Measurements from ENCODE around the gene BEAN1.
A peak's percentile ranks its signal among the peaks of the same experiment; 100 is the strongest.

The BEAN1 gene

DNA sequence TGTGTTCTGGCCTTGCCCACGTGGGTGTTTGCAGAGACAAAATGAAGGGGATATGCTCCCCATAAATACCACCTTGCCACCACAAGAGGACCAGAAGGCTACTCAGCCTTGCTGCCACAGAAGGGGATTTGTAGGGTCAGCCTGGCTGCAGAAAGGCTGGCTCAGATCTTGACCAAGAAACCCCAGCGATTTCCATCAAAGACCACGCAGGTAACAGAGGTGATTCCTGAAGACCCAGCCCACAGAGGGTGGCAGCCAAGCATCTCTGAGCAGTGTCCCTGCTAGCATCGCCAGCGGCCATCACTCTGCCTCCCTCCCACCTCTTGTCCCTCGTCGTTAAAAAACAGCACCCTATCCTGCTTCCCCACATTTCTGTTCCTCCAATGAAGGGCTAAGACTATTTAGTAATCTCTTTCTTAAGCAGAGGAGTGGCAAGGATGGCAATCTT is 54.9 kb downstream of the BEAN1 start:
- no peak for ATAC-seq (replicated peaks)
- no peak overlapping the region for H3K27ac Mint-ChIP-seq
- H3K36me3 Mint-ChIP-seq = no peaks in the 10 kb centered on the region
- peaks cover 30 to 41% of the 10 kb centered on the region in 2 donors for H3K4me1 Mint-ChIP-seq
- H3K4me3 Mint-ChIP-seq = no peak overlapping the region
- H3K9me3 Mint-ChIP-seq = no peaks in the 10 kb centered on the region
- peaks cover 11 to 28% of the 10 kb centered on the region in 2 donors for H3K27me3 Mint-ChIP-seq
- DNase-seq = no peak

- Mint-ChIP-seq H3K27ac (no peak overlapping the region), H3K36me3 (no peaks in the 10 kb centered on the region), H3K4me3 (no peak overlapping the region), H3K9me3 (peaks cover 0 to 1% of the 10 kb centered on the region in 2 donors), H3K27me3 (peaks cover 6 to 19% of the 10 kb centered on the region in 2 donors), H3K4me1 (peaks cover 21 to 33% of the 10 kb centered on the region in 2 donors)
- ATAC-seq (replicated peaks) (peak; percentile 86 to 91), DNase-seq (peak; percentile 48)
Measured at GRCh38 chr16:66483689-66484452, 56.8 kb downstream of the BEAN1 start.

DNA sequence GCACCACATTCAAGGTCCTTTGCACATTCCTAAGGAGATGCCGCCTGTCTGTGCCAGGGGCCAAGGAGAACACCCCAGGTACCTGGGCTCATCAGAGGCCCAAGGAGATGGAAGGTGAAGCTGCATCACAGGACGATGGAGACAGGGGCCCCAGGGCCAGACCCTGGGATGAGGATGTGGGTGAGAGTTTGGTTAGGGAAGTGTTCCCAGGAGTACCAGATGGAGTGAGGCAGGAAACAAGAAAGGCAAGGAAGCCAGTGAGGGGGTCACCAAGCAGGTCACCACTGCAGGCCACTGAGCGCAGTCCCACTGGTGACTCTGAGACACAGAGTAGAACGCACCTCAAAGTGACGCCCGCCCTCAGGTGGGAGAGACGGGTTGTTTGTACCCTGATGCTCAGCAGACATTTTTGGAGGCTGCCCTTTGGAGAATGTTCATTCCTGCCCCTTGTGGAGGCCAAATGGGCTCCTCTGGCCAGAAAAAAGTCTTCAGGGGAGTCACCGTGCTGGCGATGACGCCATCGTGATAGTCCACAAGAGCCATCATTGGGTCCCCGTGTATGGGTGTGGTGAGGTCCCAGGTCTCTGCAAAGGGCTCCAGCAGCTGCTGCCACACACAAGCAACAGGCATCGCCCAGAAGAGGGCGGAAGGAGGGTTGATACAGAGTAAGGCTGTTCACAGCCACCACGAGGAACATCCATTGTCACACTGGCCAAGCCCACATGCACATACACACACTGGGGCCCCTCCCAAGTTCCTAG is 57.5 kb downstream of the BEAN1 start:
- no peaks in the 10 kb centered on the region for H3K36me3 Mint-ChIP-seq
- peaks cover 0 to 1% of the 10 kb centered on the region in 2 donors for H3K9me3 Mint-ChIP-seq
- H3K27ac Mint-ChIP-seq = no peak overlapping the region
- peaks cover 18 to 29% of the 10 kb centered on the region in 2 donors for H3K4me1 Mint-ChIP-seq
- peaks cover 6 to 19% of the 10 kb centered on the region in 2 donors for H3K27me3 Mint-ChIP-seq
- no peak for ATAC-seq (replicated peaks)
- H3K4me3 Mint-ChIP-seq = no peak overlapping the region
- no peak for DNase-seq

GRCh38 chr16:66485376-66485775 is 58.3 kb downstream of the BEAN1 start:
- no peak for ATAC-seq (replicated peaks)
- Mint-ChIP-seq H3K4me1 (peaks cover 19 to 30% of the 10 kb centered on the region in 2 donors), H3K27me3 (peaks cover 7 to 14% of the 10 kb centered on the region in 2 donors), H3K4me3 (no peak overlapping the region), H3K36me3 (no peaks in the 10 kb centered on the region), H3K9me3 (peaks cover 0 to 1% of the 10 kb centered on the region in 2 donors), H3K27ac (no peak overlapping the region)
- no peak for DNase-seq

- H3K9me3 Mint-ChIP-seq = peaks cover 0 to 1% of the 10 kb centered on the region in 2 donors
- no peak for DNase-seq
- H3K4me3 Mint-ChIP-seq = no peak overlapping the region
- H3K36me3 Mint-ChIP-seq = no peaks in the 10 kb centered on the region
- ATAC-seq (replicated peaks) = no peak
- peaks cover 9 to 10% of the 10 kb centered on the region in 2 donors for H3K27me3 Mint-ChIP-seq
- no peak overlapping the region for H3K27ac Mint-ChIP-seq
- peaks cover 28 to 39% of the 10 kb centered on the region in 2 donors for H3K4me1 Mint-ChIP-seq
Measured at GRCh38 chr16:66486199-66486772, 59.2 kb downstream of the BEAN1 start.

DNA sequence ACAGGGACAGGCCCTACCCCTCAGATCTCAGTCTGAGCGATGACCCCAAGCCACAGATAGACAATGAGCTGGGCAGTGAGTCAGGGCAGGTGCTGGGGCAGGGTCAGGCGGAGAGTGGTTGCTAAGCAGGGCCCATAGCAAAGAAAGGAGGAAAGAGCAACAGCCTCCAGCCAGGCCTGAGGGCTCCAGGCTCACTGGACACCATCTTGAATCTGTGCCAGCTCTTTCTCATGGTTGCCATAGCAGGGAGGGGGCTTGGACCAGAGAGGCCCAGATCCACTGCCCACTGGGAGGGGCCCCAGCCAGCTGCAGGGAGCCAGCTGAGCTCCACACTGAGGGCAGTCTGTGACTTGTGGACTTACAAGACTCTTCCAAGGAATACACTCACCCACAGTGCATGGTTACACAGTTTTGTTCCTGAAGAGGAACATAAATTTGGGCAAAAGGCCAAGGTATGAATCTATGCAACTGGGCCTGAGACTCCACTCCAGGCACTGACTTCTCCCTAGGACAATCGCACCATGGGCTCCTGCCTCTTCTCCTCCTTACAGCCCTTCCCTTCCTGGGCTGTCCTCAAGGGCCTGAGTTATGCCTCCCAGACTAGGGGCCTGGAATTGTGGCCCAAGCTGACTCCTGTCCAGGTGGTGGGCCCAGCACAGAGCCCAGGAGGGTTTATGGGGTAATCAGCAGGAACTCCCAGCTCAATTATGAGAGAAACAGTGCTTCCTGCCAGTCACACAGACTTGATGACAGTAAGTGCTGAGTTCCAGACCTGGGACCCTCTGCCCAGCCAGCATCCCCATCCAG is 59.9 kb downstream of the BEAN1 start:
- ATAC-seq (replicated peaks) (no peak), DNase-seq (no peak)
- no peak overlapping the region for H3K27ac Mint-ChIP-seq

GRCh38 chr16:66487580-66488275 is 60.6 kb downstream of the BEAN1 start:
- H3K36me3 Mint-ChIP-seq = no peaks in the 10 kb centered on the region
- no peak for DNase-seq
- no peak overlapping the region for H3K4me3 Mint-ChIP-seq
- ATAC-seq (replicated peaks) = no peak
- H3K4me1 Mint-ChIP-seq = peaks cover 34 to 44% of the 10 kb centered on the region in 2 donors
- peaks cover 0 to 1% of the 10 kb centered on the region in 2 donors for H3K9me3 Mint-ChIP-seq
- H3K27ac Mint-ChIP-seq = peak overlapping the region; percentile 28
- peaks cover 13 to 17% of the 10 kb centered on the region in 2 donors for H3K27me3 Mint-ChIP-seq

More for the DNA sequence above, 59.9 kb downstream of the BEAN1 start:
- Mint-ChIP-seq H3K4me1 (peaks cover 33 to 44% of the 10 kb centered on the region in 2 donors), H3K27me3 (peaks cover 13 to 14% of the 10 kb centered on the region in 2 donors), H3K4me3 (no peak overlapping the region), H3K36me3 (no peaks in the 10 kb centered on the region), H3K9me3 (peaks cover 0 to 1% of the 10 kb centered on the region in 2 donors)

GRCh38 chr16:66488505-66488904 is 61.4 kb downstream of the BEAN1 start:
- Mint-ChIP-seq H3K27ac (no peak overlapping the region), H3K4me3 (no peak overlapping the region), H3K9me3 (peaks cover 0 to 1% of the 10 kb centered on the region in 2 donors), H3K27me3 (peaks cover 13 to 25% of the 10 kb centered on the region in 2 donors), H3K36me3 (no peaks in the 10 kb centered on the region), H3K4me1 (peaks cover 28 to 37% of the 10 kb centered on the region in 2 donors)
- ATAC-seq (replicated peaks) (no peak), DNase-seq (no peak)

GRCh38 chr16:66489385-66489784 is 62.3 kb downstream of the BEAN1 start:
- Mint-ChIP-seq H3K4me3 (no peak overlapping the region), H3K27me3 (peaks cover 13 to 31% of the 10 kb centered on the region in 2 donors), H3K36me3 (no peaks in the 10 kb centered on the region), H3K4me1 (peaks cover 20 to 28% of the 10 kb centered on the region in 2 donors), H3K27ac (no peak overlapping the region), H3K9me3 (peaks cover 0 to 1% of the 10 kb centered on the region in 2 donors)
- no peak for DNase-seq
- ATAC-seq (replicated peaks) = no peak

DNA sequence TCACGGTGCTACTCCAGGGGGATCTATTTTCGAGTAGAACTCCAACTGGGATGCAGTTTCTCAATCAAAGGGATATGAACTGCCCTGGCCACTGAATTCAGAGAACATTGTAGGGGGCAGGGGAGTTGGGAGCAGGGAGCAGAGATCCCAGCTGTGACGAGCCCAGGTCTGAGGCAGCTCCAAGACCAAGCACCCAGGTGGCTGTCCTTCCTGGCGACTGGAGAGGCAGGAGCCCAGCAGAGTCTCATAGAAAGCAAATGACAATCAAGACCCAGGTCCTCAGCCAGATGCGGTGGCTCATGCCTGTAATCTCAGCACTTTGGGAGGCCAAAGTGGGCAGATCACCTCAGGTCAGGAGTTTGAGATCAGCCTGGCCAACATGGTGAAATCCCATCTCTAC is 62.7 kb downstream of the BEAN1 start:
- Mint-ChIP-seq H3K4me1 (peaks cover 22 to 28% of the 10 kb centered on the region in 2 donors), H3K27me3 (peaks cover 13 to 36% of the 10 kb centered on the region in 2 donors), H3K36me3 (no peaks in the 10 kb centered on the region), H3K4me3 (no peak overlapping the region), H3K27ac (no peak overlapping the region), H3K9me3 (peaks cover 0 to 1% of the 10 kb centered on the region in 2 donors)
- ATAC-seq (replicated peaks) (no peak), DNase-seq (no peak)

DNA sequence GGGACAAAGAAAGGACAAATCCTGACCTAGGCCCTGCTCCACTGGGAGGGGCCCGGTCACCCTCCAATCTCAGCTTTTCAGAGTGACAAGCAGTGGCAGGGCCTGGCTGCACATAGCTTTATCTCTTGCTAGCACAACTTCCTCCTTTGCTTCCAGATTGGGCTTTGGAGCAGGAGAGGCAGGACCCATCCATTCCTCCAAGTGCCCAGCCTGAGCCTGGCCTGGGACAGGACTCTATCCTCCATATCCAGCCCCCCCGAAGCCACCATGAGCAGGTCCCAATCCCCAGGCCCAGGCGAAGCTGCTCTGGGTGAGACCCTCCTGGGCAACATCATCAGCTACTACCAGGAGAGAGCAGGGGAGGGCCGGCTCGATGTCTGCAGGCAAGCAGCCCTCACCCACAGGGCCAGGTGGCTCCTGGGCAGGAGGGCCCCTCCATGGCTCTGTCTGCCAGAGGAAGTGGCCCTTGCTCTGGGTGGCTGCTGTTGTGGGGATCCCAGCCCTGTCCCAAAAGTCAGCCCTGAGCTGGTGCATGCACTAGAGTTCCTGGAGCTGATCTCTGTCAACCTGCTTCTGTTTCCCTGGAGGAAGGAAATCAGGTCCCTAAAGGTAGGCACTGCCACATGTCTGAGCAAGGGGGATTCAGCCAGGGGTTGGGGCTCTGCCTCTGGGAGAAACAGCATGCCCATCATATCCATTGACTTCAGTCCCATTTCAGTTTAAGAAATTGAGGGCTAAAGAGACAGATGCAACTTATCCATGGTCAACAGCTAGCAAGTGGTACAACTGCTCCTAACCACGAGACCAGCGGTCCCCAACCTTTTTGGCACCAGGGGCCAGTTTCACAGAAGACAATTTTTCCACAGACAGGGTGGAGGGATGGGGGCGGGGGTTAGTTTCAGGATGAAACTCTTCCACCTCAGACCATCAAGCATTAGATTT is 64.0 kb downstream of the BEAN1 start:
- Mint-ChIP-seq H3K9me3 (peaks cover 0 to 3% of the 10 kb centered on the region in 2 donors), H3K4me3 (no peak overlapping the region), H3K27ac (no peak overlapping the region), H3K27me3 (peaks cover 16 to 28% of the 10 kb centered on the region in 2 donors), H3K4me1 (peaks cover 19 to 21% of the 10 kb centered on the region in 2 donors), H3K36me3 (peaks cover 0 to 4% of the 10 kb centered on the region in 2 donors)
- ATAC-seq (replicated peaks) = peak in 1 of 2 donors; percentile 18
- DNase-seq = no peak

DNA sequence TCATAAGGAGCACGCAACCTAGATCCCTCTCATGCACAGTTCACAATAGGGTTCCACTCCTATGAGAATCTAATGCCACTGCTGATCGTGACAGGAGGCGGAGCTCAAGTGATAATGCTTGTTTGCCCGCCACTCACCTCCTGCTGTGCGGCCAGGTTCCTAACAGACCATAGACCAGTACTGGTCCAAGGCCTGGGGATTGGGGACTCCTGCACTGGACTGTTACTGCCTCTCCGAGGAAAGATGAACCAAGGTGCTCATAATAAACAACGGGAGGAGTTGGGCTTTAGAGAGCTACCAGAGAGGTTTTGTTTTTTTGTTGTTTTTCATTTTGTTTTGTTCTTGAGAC is 64.6 kb downstream of the BEAN1 start:
- no peak for ATAC-seq (replicated peaks)
- no peak overlapping the region for H3K4me3 Mint-ChIP-seq
- DNase-seq = no peak
- peaks cover 0 to 4% of the 10 kb centered on the region in 2 donors for H3K36me3 Mint-ChIP-seq
- peaks cover 0 to 3% of the 10 kb centered on the region in 2 donors for H3K9me3 Mint-ChIP-seq
- no peak overlapping the region for H3K27ac Mint-ChIP-seq
- H3K4me1 Mint-ChIP-seq = peaks cover 19 to 21% of the 10 kb centered on the region in 2 donors
- peaks cover 16 to 28% of the 10 kb centered on the region in 2 donors for H3K27me3 Mint-ChIP-seq

Measured in stimulated activated naive B cell treated with anti-CD40 and anti-IgM and Interleukin-4, amounts not matched to agents 10 μg/mL and 1 μg/mL and 100 μg/mL, for 72 hours (primary cell).